PC-3 (cell line): Measurements from ENCODE around the gene UBASH3A.

Experiments
- EZH2phosphoT487 ChIP-seq: fragments of 300-600 bp; sonication (generic); IDR thresholded peaks from 2 replicates; pipeline ENCODE4 v1.6.1; 2018; ENCODE audit warnings: mild to moderate bottlenecking, antibody characterized with exemption, low read length, borderline replicate concordance
- TF ChIP-seq, protein P1 (sequence below): fragments of 300-600 bp; sonication (generic); conservative IDR thresholded peaks from 2 replicates; pipeline ENCODE4 v1.5.1; 2017; ENCODE audit warnings: antibody characterized with exemption, low read depth, mild to moderate bottlenecking, low read length

- TF ChIP-seq, protein P1, sequence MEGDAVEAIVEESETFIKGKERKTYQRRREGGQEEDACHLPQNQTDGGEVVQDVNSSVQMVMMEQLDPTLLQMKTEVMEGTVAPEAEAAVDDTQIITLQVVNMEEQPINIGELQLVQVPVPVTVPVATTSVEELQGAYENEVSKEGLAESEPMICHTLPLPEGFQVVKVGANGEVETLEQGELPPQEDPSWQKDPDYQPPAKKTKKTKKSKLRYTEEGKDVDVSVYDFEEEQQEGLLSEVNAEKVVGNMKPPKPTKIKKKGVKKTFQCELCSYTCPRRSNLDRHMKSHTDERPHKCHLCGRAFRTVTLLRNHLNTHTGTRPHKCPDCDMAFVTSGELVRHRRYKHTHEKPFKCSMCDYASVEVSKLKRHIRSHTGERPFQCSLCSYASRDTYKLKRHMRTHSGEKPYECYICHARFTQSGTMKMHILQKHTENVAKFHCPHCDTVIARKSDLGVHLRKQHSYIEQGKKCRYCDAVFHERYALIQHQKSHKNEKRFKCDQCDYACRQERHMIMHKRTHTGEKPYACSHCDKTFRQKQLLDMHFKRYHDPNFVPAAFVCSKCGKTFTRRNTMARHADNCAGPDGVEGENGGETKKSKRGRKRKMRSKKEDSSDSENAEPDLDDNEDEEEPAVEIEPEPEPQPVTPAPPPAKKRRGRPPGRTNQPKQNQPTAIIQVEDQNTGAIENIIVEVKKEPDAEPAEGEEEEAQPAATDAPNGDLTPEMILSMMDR: 0 out of 2 replicates have a peak, but pooled peaks have one; percentile 24
- TF ChIP-seq EZH2phosphoT487: no peak
These were observed 92.6 kb downstream of the UBASH3A start, which contains the start of gene RSPH1 for GRCh38 chr21:42496120-42496838.
